DOHH2 (cell line): ENCODE data around the gene HS3ST5.

Experiments
- H3F3A ChIP-seq: fragments of 200-600 bp; sonication (generic), shearing (Covaris generic); 2 replicates; pipeline ENCODE4 v1.6.0; 2016; ENCODE audit warnings: antibody characterized with exemption, mild to moderate bottlenecking; ENCODE audit not compliant: control insufficient read depth, insufficient read depth
- H3K27ac ChIP-seq: fragments of 200-600 bp; sonication (generic); 2 replicates; pipeline ENCODE4 v1.5.1; 2014; ENCODE audit warnings: low read depth, mild to moderate bottlenecking, low read length, moderate library complexity
- H3K27me3 ChIP-seq: fragments of 200-600 bp; sonication (generic); 2 replicates; pipeline ENCODE4 v1.6.1; 2014; ENCODE audit warnings: mild to moderate bottlenecking, low read length, mixed read lengths; ENCODE audit not compliant: control insufficient read depth
- H3K36me3 ChIP-seq: fragments of 200-600 bp; sonication (generic); 2 replicates; pipeline ENCODE4 v1.6.1; 2014; ENCODE audit warnings: mild to moderate bottlenecking, low read length, moderate library complexity, mixed read lengths; ENCODE audit not compliant: control insufficient read depth
- H3K4me1 ChIP-seq: fragments of 200-600 bp; sonication (generic); 2 replicates; pipeline ENCODE4 v1.6.1; 2014; ENCODE audit warnings: mild to moderate bottlenecking, low read length, mixed read lengths; ENCODE audit not compliant: control insufficient read depth
- H3K4me2 ChIP-seq: fragments of 200-600 bp; sonication (generic); 2 replicates; pipeline ENCODE4 v1.6.0; 2014; ENCODE audit warnings: mild to moderate bottlenecking, low read length, moderate library complexity
- H3K4me3 ChIP-seq: fragments of 200-600 bp; sonication (generic); 2 replicates; pipeline ENCODE4 v1.5.1; 2014; ENCODE audit warnings: mild to moderate bottlenecking, low read length, mixed read lengths
- H3K79me2 ChIP-seq: fragments of 200-600 bp; sonication (generic); 2 replicates; pipeline ENCODE4 v1.6.1; 2014; ENCODE audit warnings: mild to moderate bottlenecking, low read length, mixed read lengths; ENCODE audit not compliant: control insufficient read depth
- H3K9me2 ChIP-seq: fragments of 200-600 bp; sonication (generic); replicated peaks from 2 replicates; pipeline ENCODE4 v1.6.1; 2014; ENCODE audit warnings: mild to moderate bottlenecking, low read length, mixed read lengths; ENCODE audit not compliant: control insufficient read depth
- H3K9me3 ChIP-seq: fragments of 200-600 bp; sonication (generic); 2 replicates; pipeline ENCODE4 v1.6.1; 2014; ENCODE audit warnings: antibody characterized with exemption, low read length, mixed read lengths; ENCODE audit not compliant: control insufficient read depth, insufficient read depth
- H4K20me1 ChIP-seq: fragments of 200-600 bp; sonication (generic); 2 replicates; pipeline ENCODE4 v1.6.0; 2014; ENCODE audit warnings: low read depth, mild to moderate bottlenecking, antibody characterized with exemption, low read length, moderate library complexity; ENCODE audit not compliant: control insufficient read depth, insufficient read depth
- EZH2phosphoT487 ChIP-seq: fragments of 200-600 bp; sonication (generic); IDR thresholded peaks from 2 replicates; pipeline ENCODE4 v1.6.1; 2017; ENCODE audit warnings: borderline replicate concordance, mild to moderate bottlenecking, antibody characterized with exemption, low read length, moderate library complexity, mixed read lengths
- TF ChIP-seq, protein P1 (sequence below): fragments of 200-600 bp; sonication (generic); IDR thresholded peaks from one replicate; pipeline ENCODE4 v1.5.1; 2014; ENCODE audit warnings: antibody characterized with exemption, mild to moderate bottlenecking, low read depth, low read length; ENCODE audit not compliant: poor library complexity, severe bottlenecking

The HS3ST5 gene

DNA sequence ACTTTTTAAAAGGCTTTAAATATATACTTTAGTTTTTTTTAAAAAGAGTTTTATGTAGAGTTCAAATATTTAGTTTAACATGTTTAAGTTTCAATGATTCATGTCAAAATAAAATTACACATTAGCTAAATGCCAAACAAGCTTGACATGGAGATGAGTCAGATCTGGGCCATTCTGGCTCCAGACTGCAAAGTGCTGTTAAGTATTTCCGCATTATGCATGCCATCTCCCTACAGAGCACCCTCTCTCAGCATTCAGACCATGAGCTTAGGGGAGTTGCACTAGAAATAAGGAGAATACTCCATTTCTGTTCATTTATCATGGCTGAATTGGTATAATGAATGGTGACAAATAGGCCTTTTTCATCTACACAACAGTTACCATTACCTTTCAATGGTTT is 21.5 kb upstream of the HS3ST5 start:
- Histone ChIP-seq H3K27ac (no peak overlapping the region), H3F3A (no peaks in the 10 kb centered on the region), H3K36me3 (no peaks in the 10 kb centered on the region), H3K4me3 (no peak overlapping the region), H3K4me1 (no peaks in the 10 kb centered on the region), H3K9me2 (no peaks in the 10 kb centered on the region), H3K9me3 (no peaks in the 10 kb centered on the region), H3K79me2 (no peaks in the 10 kb centered on the region), H3K4me2 (no peak overlapping the region), H4K20me1 (no peaks in the 10 kb centered on the region), H3K27me3 (no peaks in the 10 kb centered on the region)
- TF ChIP-seq EZH2phosphoT487 = no peak
- TF ChIP-seq, protein P1, sequence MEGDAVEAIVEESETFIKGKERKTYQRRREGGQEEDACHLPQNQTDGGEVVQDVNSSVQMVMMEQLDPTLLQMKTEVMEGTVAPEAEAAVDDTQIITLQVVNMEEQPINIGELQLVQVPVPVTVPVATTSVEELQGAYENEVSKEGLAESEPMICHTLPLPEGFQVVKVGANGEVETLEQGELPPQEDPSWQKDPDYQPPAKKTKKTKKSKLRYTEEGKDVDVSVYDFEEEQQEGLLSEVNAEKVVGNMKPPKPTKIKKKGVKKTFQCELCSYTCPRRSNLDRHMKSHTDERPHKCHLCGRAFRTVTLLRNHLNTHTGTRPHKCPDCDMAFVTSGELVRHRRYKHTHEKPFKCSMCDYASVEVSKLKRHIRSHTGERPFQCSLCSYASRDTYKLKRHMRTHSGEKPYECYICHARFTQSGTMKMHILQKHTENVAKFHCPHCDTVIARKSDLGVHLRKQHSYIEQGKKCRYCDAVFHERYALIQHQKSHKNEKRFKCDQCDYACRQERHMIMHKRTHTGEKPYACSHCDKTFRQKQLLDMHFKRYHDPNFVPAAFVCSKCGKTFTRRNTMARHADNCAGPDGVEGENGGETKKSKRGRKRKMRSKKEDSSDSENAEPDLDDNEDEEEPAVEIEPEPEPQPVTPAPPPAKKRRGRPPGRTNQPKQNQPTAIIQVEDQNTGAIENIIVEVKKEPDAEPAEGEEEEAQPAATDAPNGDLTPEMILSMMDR = no peak

DNA sequence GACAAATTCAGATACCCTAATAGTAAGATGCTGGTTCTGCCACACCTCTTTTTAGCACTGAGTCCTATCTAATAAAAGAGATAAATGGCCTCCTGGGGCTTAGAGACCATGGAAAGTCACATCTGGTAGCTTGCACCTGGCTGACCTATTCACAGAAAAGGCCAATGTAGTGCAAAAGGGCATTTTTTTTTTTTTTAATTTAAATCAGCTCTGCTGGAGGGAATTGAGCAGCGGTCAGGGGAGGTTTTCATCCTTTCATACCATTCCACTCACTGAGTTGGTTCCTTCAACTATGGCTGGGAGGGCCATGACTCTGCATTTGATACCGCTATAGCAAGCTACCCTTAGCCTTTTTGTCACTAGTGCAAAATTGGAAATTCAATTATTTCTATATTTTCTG is 20.1 kb upstream of the HS3ST5 start:
- Histone ChIP-seq H3K4me3 (no peak overlapping the region), H3K4me1 (no peaks in the 10 kb centered on the region), H3F3A (no peaks in the 10 kb centered on the region), H4K20me1 (no peaks in the 10 kb centered on the region), H3K9me3 (no peaks in the 10 kb centered on the region), H3K9me2 (no peaks in the 10 kb centered on the region), H3K36me3 (no peaks in the 10 kb centered on the region), H3K27me3 (no peaks in the 10 kb centered on the region), H3K4me2 (no peak overlapping the region), H3K79me2 (no peaks in the 10 kb centered on the region), H3K27ac (no peak overlapping the region)
- TF ChIP-seq, protein P1 = no peak
- TF ChIP-seq EZH2phosphoT487 = no peak

DNA sequence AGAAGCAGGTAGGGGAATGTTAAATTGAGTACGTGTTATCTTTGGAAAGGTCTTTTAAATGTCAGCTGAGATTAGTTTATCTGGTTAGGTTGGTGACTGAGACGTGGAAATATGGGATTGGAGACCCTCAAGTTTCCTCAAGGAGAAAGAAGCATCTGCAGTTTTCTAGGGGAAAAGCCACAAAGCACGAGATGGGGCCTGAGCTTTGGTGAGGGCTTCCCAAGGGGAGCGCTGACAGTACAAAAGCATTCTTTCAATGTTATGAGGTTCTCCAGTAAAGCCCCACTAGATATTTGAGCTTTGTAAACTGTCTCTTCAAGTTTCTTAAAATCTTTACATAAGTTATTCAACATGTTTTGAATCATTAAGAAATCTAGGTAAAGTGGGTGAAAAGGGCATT is 19.6 kb upstream of the HS3ST5 start:
- no peak overlapping the region for H3K4me3 ChIP-seq
- H3K27me3 ChIP-seq = no peaks in the 10 kb centered on the region
- no peaks in the 10 kb centered on the region for H3K79me2 ChIP-seq
- H3K4me1 ChIP-seq = no peaks in the 10 kb centered on the region
- H3F3A ChIP-seq = no peaks in the 10 kb centered on the region
- H3K36me3 ChIP-seq = no peaks in the 10 kb centered on the region
- TF ChIP-seq EZH2phosphoT487 = no peak
- TF ChIP-seq, protein P1 = no peak
- no peaks in the 10 kb centered on the region for H3K9me2 ChIP-seq
- H4K20me1 ChIP-seq = no peaks in the 10 kb centered on the region
- no peaks in the 10 kb centered on the region for H3K9me3 ChIP-seq
- H3K27ac ChIP-seq = no peak overlapping the region
- H3K4me2 ChIP-seq = no peak overlapping the region

DNA sequence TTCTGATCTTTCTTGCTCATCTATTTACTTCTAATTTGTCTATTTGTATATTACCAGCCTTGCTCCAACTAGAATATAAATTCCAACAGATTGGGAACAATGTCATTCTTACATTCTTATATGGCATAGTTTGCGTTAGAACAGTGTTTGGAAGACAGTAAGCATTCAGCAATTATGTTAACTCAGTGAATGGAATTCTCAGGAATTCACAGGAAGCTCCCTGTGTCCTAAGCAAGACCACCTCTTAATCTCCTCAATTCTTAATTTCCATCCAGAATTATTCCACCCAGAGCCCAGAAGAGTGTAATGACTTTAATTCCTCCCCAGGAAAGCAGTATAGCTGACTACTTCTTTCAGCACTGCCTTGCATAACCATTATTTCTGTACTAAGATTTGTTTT is 18.2 kb upstream of the HS3ST5 start:
- H3F3A ChIP-seq = no peaks in the 10 kb centered on the region
- H4K20me1 ChIP-seq = no peaks in the 10 kb centered on the region
- no peaks in the 10 kb centered on the region for H3K36me3 ChIP-seq
- H3K79me2 ChIP-seq = no peaks in the 10 kb centered on the region
- H3K4me2 ChIP-seq = no peak overlapping the region
- no peaks in the 10 kb centered on the region for H3K9me3 ChIP-seq
- no peaks in the 10 kb centered on the region for H3K4me1 ChIP-seq
- no peak overlapping the region for H3K4me3 ChIP-seq
- H3K27ac ChIP-seq = no peak overlapping the region
- no peak for TF ChIP-seq EZH2phosphoT487
- TF ChIP-seq, protein P1 = no peak
- no peaks in the 10 kb centered on the region for H3K27me3 ChIP-seq
- no peaks in the 10 kb centered on the region for H3K9me2 ChIP-seq
